H9 (cell line): ENCODE results near the gene NKAIN2. TPM values are rescaled to one million over a fixed set of nuclear protein-coding genes. Genes with fewer than 3 reads are reported as not detected.
"Not testable (repeated sequence)": the region's sequence is repeated elsewhere in the genome, so short reads cannot be mapped to it uniquely, and the experiment has no call there.

Experiments
- DNase-seq: peaks from one replicate; pipeline ENCODE4 v3.0.0-alpha.2; 2017
- H2AFZ ChIP-seq: one replicate; pipeline ENCODE4 v1.6.1; 2013; ENCODE audit warnings: mild to moderate bottlenecking, low read length, control low read depth, moderate library complexity
- H2AK5ac ChIP-seq: 2 replicates; pipeline ENCODE4 v1.6.1; 2013; ENCODE audit warnings: low read length, control low read depth, mixed read lengths; ENCODE audit not compliant: insufficient read length
- H2BK120ac ChIP-seq: one replicate; pipeline ENCODE4 v1.6.1; 2013; ENCODE audit warnings: low read depth, mild to moderate bottlenecking, low read length, control low read depth, inconsistent platforms; ENCODE audit not compliant: poor library complexity, severe bottlenecking
- H2BK12ac ChIP-seq: 2 replicates; pipeline ENCODE4 v1.6.1; 2013; ENCODE audit warnings: low read length, control low read depth, mixed read lengths, low read depth; ENCODE audit not compliant: insufficient read length
- H2BK15ac ChIP-seq: 2 replicates; pipeline ENCODE4 v1.6.1; 2013; ENCODE audit warnings: low read depth, low read length, control low read depth
- H2BK20ac ChIP-seq: one replicate; pipeline ENCODE4 v1.6.1; 2013; ENCODE audit warnings: low read depth, mild to moderate bottlenecking, low read length, control low read depth, inconsistent platforms; ENCODE audit not compliant: poor library complexity, severe bottlenecking
- H2BK5ac ChIP-seq: 2 replicates; pipeline ENCODE4 v1.6.1; 2013; ENCODE audit warnings: low read length, control low read depth, mixed read lengths; ENCODE audit not compliant: insufficient read length
- H3K14ac ChIP-seq: 2 replicates; pipeline ENCODE4 v1.6.1; 2013; ENCODE audit warnings: low read length, control low read depth; ENCODE audit not compliant: insufficient read depth
- H3K18ac ChIP-seq: 2 replicates; pipeline ENCODE4 v1.6.1; 2013; ENCODE audit warnings: low read depth, mild to moderate bottlenecking, mixed read lengths, low read length, control low read depth; ENCODE audit not compliant: insufficient read length
- H3K23ac ChIP-seq: 2 replicates; pipeline ENCODE4 v1.6.1; 2013; ENCODE audit warnings: low read length, control low read depth, mixed read lengths, low read depth; ENCODE audit not compliant: insufficient read length
- H3K23me2 ChIP-seq: 2 replicates; pipeline ENCODE4 v1.6.1; 2013; ENCODE audit warnings: low read depth, mild to moderate bottlenecking, mixed read lengths, low read length, control low read depth; ENCODE audit not compliant: insufficient read length, poor library complexity, severe bottlenecking
- H3K27ac ChIP-seq: 2 replicates; pipeline ENCODE4 v1.5.1; 2013; ENCODE audit warnings: low read length, control low read depth, mixed read lengths, low read depth; ENCODE audit not compliant: insufficient read length
- H3K27me3 ChIP-seq: 2 replicates; pipeline ENCODE4 v1.6.1; 2013; ENCODE audit warnings: low read length, control low read depth, inconsistent platforms; ENCODE audit not compliant: insufficient read depth
- H3K4ac ChIP-seq: 2 replicates; pipeline ENCODE4 v1.6.1; 2013; ENCODE audit warnings: low read depth, mild to moderate bottlenecking, control low read depth, inconsistent platforms, low read length, moderate library complexity
- H3K4me1 ChIP-seq: 2 replicates; pipeline ENCODE4 v1.6.1; 2013; ENCODE audit warnings: low read length, control low read depth, inconsistent platforms; ENCODE audit not compliant: insufficient read depth
- H3K4me2 ChIP-seq: 2 replicates; pipeline ENCODE4 v1.6.1; 2013; ENCODE audit warnings: low read length, control low read depth, mixed read lengths; ENCODE audit not compliant: insufficient read length, insufficient read depth
- H3K56ac ChIP-seq: 2 replicates; pipeline ENCODE4 v1.6.1; 2013; ENCODE audit warnings: low read depth, mild to moderate bottlenecking, mixed read lengths, low read length, control low read depth; ENCODE audit not compliant: insufficient read length
- H3K79me1 ChIP-seq: 2 replicates; pipeline ENCODE4 v1.6.1; 2013; ENCODE audit warnings: low read depth, mild to moderate bottlenecking, moderate library complexity, low read length, control low read depth, inconsistent platforms; ENCODE audit not compliant: insufficient read depth, poor library complexity, severe bottlenecking
- H3K79me2 ChIP-seq: 2 replicates; pipeline ENCODE4 v1.6.1; 2013; ENCODE audit warnings: low read length, control low read depth, inconsistent platforms; ENCODE audit not compliant: insufficient read depth
- H3K9ac ChIP-seq: 2 replicates; pipeline ENCODE4 v1.6.1; 2013; ENCODE audit warnings: low read length, control low read depth, mixed read lengths; ENCODE audit not compliant: insufficient read length; ENCODE audit errors: extremely low read depth
- H3K9me3 ChIP-seq: one replicate; pipeline ENCODE4 v1.6.1; 2013; ENCODE audit warnings: low read depth, low read length, inconsistent platforms; ENCODE audit not compliant: control insufficient read depth
- H3T11ph ChIP-seq: one replicate; pipeline ENCODE4 v1.6.1; 2013; ENCODE audit warnings: mild to moderate bottlenecking, low read length, control low read depth, inconsistent platforms
- H4K20me1 ChIP-seq: one replicate; pipeline ENCODE4 v1.6.1; 2013; ENCODE audit not compliant: control insufficient read depth, insufficient read length, insufficient read depth
- H4K5ac ChIP-seq: 2 replicates; pipeline ENCODE4 v1.6.1; 2013; ENCODE audit warnings: low read depth, mild to moderate bottlenecking, mixed read lengths, low read length, control low read depth; ENCODE audit not compliant: insufficient read length
- H4K8ac ChIP-seq: replicated peaks from 2 replicates; pipeline ENCODE4 v1.6.1; 2013; ENCODE audit warnings: low read length, control low read depth, mixed read lengths, low read depth; ENCODE audit not compliant: insufficient read length
- H4K91ac ChIP-seq: 2 replicates; pipeline ENCODE4 v1.6.1; 2013; ENCODE audit warnings: low read depth, mild to moderate bottlenecking, moderate library complexity, mixed read lengths, low read length, control low read depth; ENCODE audit not compliant: insufficient read length
- H3K27ac Mint-ChIP-seq, 3 experiments: 2 replicates in 2 of 3; 3 replicates in 1 of 3; pipeline ENCODE4 v1.8.0; 2020 to 2021; ENCODE audit warnings: mixed read lengths in 3 of 3, mild to moderate bottlenecking in 1 of 3, moderate library complexity in 1 of 3
- H3K27me3 Mint-ChIP-seq: 2 replicates; pipeline ENCODE4 v1.8.0; 2021; ENCODE audit warnings: low read depth, mild to moderate bottlenecking, moderate library complexity, mixed read lengths
- H3K36me3 Mint-ChIP-seq, 3 experiments: 2 replicates in 2 of 3; 3 replicates in 1 of 3; pipeline ENCODE4 v1.8.0; 2020 to 2021; ENCODE audit warnings: low read depth in 3 of 3, mixed read lengths in 3 of 3; ENCODE audit not compliant: insufficient read depth in 1 of 3
- H3K4me1 Mint-ChIP-seq, 2 experiments: 2 replicates each; pipeline ENCODE4 v1.8.0; 2020; ENCODE audit warnings: mixed read lengths in 2 of 2
- H3K4me3 Mint-ChIP-seq, 2 experiments: 2 replicates in 1 of 2; 3 replicates in 1 of 2; pipeline ENCODE4 v1.8.0; 2020 to 2021; ENCODE audit warnings: mild to moderate bottlenecking in 2 of 2, mixed read lengths in 2 of 2, moderate library complexity in 1 of 2
- H3K9me3 Mint-ChIP-seq, 2 experiments: 2 replicates in 1 of 2; 3 replicates in 1 of 2; pipeline ENCODE4 v1.8.0; 2020; ENCODE audit warnings: mild to moderate bottlenecking in 2 of 2, mixed read lengths in 2 of 2, moderate library complexity in 1 of 2
- CTCF ChIP-seq: fragments of 200-600 bp; sonication (generic); conservative IDR thresholded peaks from 3 replicates; pipeline ENCODE4 v1.8.0; 2021; ENCODE audit warnings: antibody characterized with exemption, mild to moderate bottlenecking
- WGBS: extraction: QIAGEN DNeasy Blood & Tissue Kit; methylation state at CpG from one replicate; pipeline ENCODE4 v1.1.7; 2013; ENCODE audit warnings: missing lambda C conversion rate, low lambda C conversion rate, mixed read lengths; ENCODE audit not compliant: insufficient read length; ENCODE audit errors: extremely low coverage; 5-methylcytosine and 5-hydroxymethylcytosine counted together
- total RNA-seq: library from RNA; stranded (reverse); gene quantifications from 2 replicates; pipeline ENCODE4 v1.2.1, GENCODE V29; 2021

Gene NKAIN2
- total RNA-seq, 1 experiment from 2014 or later: 0.17 TPM

- no peak overlapping the region for H3K4me2 ChIP-seq
These were observed 360.7 kb downstream of the NKAIN2 start for GRCh38 chr6:124164343-124164742.

GRCh38 chr6:124167249-124167648, 363.6 kb downstream of the NKAIN2 start:
- WGBS: no CpG with 5 or more reads among the region's 1 CpG
- not testable (repeated sequence) for H4K91ac ChIP-seq, DNase-seq, H3K27ac Mint-ChIP-seq, H3K36me3 Mint-ChIP-seq, H3K14ac ChIP-seq, H3K23ac ChIP-seq, H3K4ac ChIP-seq, H3T11ph ChIP-seq, H3K4me1 ChIP-seq, H3K27ac ChIP-seq, H3K9me3 Mint-ChIP-seq, H4K8ac ChIP-seq, H3K79me2 ChIP-seq, H3K4me1 Mint-ChIP-seq, H3K56ac ChIP-seq, H3K27me3 ChIP-seq, H4K20me1 ChIP-seq, H2AFZ ChIP-seq, H2BK15ac ChIP-seq, H2BK12ac ChIP-seq, H3K23me2 ChIP-seq, H3K9ac ChIP-seq, H2BK5ac ChIP-seq, H3K79me1 ChIP-seq, H3K18ac ChIP-seq, H3K27me3 Mint-ChIP-seq, H3K9me3 ChIP-seq, H2BK20ac ChIP-seq, H3K4me3 Mint-ChIP-seq, H2BK120ac ChIP-seq, H2AK5ac ChIP-seq, H4K5ac ChIP-seq, H3K4me2 ChIP-seq

More at GRCh38 chr6:124164343-124164742, 360.7 kb downstream of the NKAIN2 start:
- no peak overlapping the region for H3K18ac ChIP-seq
- Mint-ChIP-seq H3K36me3 (no peaks in the 10 kb centered on the region), H3K27me3 (no peaks in the 10 kb centered on the region), H3K27ac (no peak overlapping the region), H3K4me3 (no peak overlapping the region), H3K9me3 (no peaks in the 10 kb centered on the region), H3K4me1 (no peaks in the 10 kb centered on the region)
- H2BK120ac ChIP-seq: no peak overlapping the region
- H2BK20ac ChIP-seq: no peak overlapping the region
- no peaks in the 10 kb centered on the region for H3K79me2 ChIP-seq
- no peak overlapping the region for H3K14ac ChIP-seq
- H3K23ac ChIP-seq: no peak overlapping the region
- H3K56ac ChIP-seq: no peak overlapping the region
- H2BK12ac ChIP-seq: no peak overlapping the region
- no peak overlapping the region for H2BK15ac ChIP-seq
- H3T11ph ChIP-seq: no peak overlapping the region
- H3K23me2 ChIP-seq: no peaks in the 10 kb centered on the region
- H3K4me1 ChIP-seq: no peaks in the 10 kb centered on the region
- H2AK5ac ChIP-seq: no peak overlapping the region
- H3K27ac ChIP-seq: no peak overlapping the region
- no peak overlapping the region for H2AFZ ChIP-seq
- H4K8ac ChIP-seq: no peak overlapping the region
- DNase-seq: no peak
- no peak overlapping the region for H4K91ac ChIP-seq
- WGBS: no CpG with 5 or more reads among the region's 7 CpGs
- no peaks in the 10 kb centered on the region for H4K20me1 ChIP-seq
- TF ChIP-seq CTCF: no peak
- H3K27me3 ChIP-seq: no peaks in the 10 kb centered on the region
- H4K5ac ChIP-seq: no peak overlapping the region
- H3K9me3 ChIP-seq: no peaks in the 10 kb centered on the region
- no peak overlapping the region for H2BK5ac ChIP-seq
- H3K4ac ChIP-seq: no peak overlapping the region
- H3K79me1 ChIP-seq: no peaks in the 10 kb centered on the region
- H3K9ac ChIP-seq: no peak overlapping the region
